ENCODE data around the gene CBY1. TPM values are rescaled to one million over a fixed set of nuclear protein-coding genes. Genes with fewer than 3 reads are reported as not detected.

CBY1 gene
- total and polyA plus RNA-seq, 4 donors = 6.3 to 14.9 (median 8.9) TPM

GRCh38 chr22:38696606-38697424, 40.4 kb downstream of the CBY1 start:
- Histone ChIP-seq H3K9me3 (ENCODE audit: control insufficient read depth in 4 of 4, low read length in 3 of 4) (no peaks in the 10 kb centered on the region), H3K27me3 (ENCODE audit: control insufficient read depth in 4 of 4, insufficient read depth in 4 of 4, low read length in 3 of 4) (no peaks in the 10 kb centered on the region), H3K27ac (ENCODE audit: low read depth in 1 of 2, low read length in 2 of 2) (peak overlapping the region; percentile 15 to 43), H3K36me3 (ENCODE audit: control insufficient read depth in 4 of 4, insufficient read depth in 3 of 4, low read depth in 1 of 4, low read length in 3 of 4) (no peaks in the 10 kb centered on the region), H3K9ac (ENCODE audit: low read depth in 1 of 2, low read length in 2 of 2) (no peak overlapping the region), H3K4me3 (ENCODE audit: low read depth in 1 of 3, low read length in 3 of 3) (no peak overlapping the region), H3K4me1 (ENCODE audit: control insufficient read depth in 4 of 4, insufficient read depth in 4 of 4, low read length in 3 of 4) (peaks cover 8 to 37% (median 29%) of the 10 kb centered on the region in 4 donors)
- TF ChIP-seq GABPA (IDR thresholded peaks at IDR 0.05 in 1 of 2, conservative IDR thresholded peaks at IDR 0.05 in 1 of 2) (no peak), YY1 (IDR thresholded peaks at IDR 0.05) (peak; percentile 22), EGR1 (IDR thresholded peaks at IDR 0.05; ENCODE audit: low read depth in 2 of 2) (no peak), ZBTB33 (IDR thresholded peaks at IDR 0.05) (no peak), FOXA2 (IDR thresholded peaks at IDR 0.05) (no peak), JUND (IDR thresholded peaks at IDR 0.05) (peak in 1 of 2 donors; percentile 49), CTCF (IDR thresholded peaks at IDR 0.05; ENCODE audit: low read depth, low read length, missing input control) (no peak), RAD21 (IDR thresholded peaks at IDR 0.05) (no peak)
- 50% methylated on average over 3 of the region's 3 CpGs for WGBS
- no peak for DNase-seq (ENCODE audit: low spot score)

GRCh38 chr22:38697425-38698089, 41.1 kb downstream of the CBY1 start:
- no peak overlapping the region for H3K9ac ChIP-seq (ENCODE audit: low read depth in 1 of 2, low read length in 2 of 2)
- TF ChIP-seq JUND (IDR thresholded peaks at IDR 0.05) (peak in 1 of 2 donors; percentile 11), RXRA (IDR thresholded peaks at IDR 0.05) (peak in 1 of 2 donors; percentile 34), ZBTB33 (IDR thresholded peaks at IDR 0.05) (peak; percentile 20), HNF4A (conservative IDR thresholded peaks at IDR 0.05) (peak in 1 of 2 donors; percentile 10), GABPA (IDR thresholded peaks at IDR 0.05 in 1 of 2, conservative IDR thresholded peaks at IDR 0.05 in 1 of 2) (no peak), REST (IDR thresholded peaks at IDR 0.05) (peak; percentile 79), TAF1 (conservative IDR thresholded peaks at IDR 0.05) (no peak), ATF3 (IDR thresholded peaks at IDR 0.05) (no peak), YY1 (IDR thresholded peaks at IDR 0.05) (peak; percentile 53)
- H3K4me1 ChIP-seq (ENCODE audit: control insufficient read depth in 4 of 4, insufficient read depth in 4 of 4, low read length in 3 of 4) = peaks cover 8 to 37% (median 29%) of the 10 kb centered on the region in 4 donors
- no peaks in the 10 kb centered on the region for H3K36me3 ChIP-seq (ENCODE audit: control insufficient read depth in 4 of 4, insufficient read depth in 3 of 4, low read depth in 1 of 4, low read length in 3 of 4)
- no peaks in the 10 kb centered on the region for H3K9me3 ChIP-seq (ENCODE audit: control insufficient read depth in 4 of 4, low read length in 3 of 4)
- DNase-seq (ENCODE audit: low spot score) = peak; percentile 63
- no peaks in the 10 kb centered on the region for H3K27me3 ChIP-seq (ENCODE audit: control insufficient read depth in 4 of 4, insufficient read depth in 4 of 4, low read length in 3 of 4)
- peak overlapping the region; percentile 15 to 43 for H3K27ac ChIP-seq (ENCODE audit: low read depth in 1 of 2, low read length in 2 of 2)
- WGBS = 52% methylated on average over 8 of the region's 8 CpGs
- H3K4me3 ChIP-seq (ENCODE audit: low read depth in 1 of 3, low read length in 3 of 3) = no peak overlapping the region
